Measurements from ENCODE around the gene AARS2. TPM values are rescaled to one million over a fixed set of nuclear protein-coding genes. Genes with fewer than 3 reads are reported as not detected.

AARS2 gene
- total and polyA plus RNA-seq, 12 donors: 4.7 to 10.9 (median 8.3) TPM

- H3K9me3 ChIP-seq: no peaks in the 10 kb centered on the region
- intact Hi-C loops (cut with DNase I): loop anchor here in 4 of 10 donors (2.0 to 10.0 kb wide), 4 partner anchors 36 to 162 kb away; no protein-coding TSS in a partner anchor
- peak within 1 kb of the TSS; percentile 80 to 100 (median 98) for H3K4me3 ChIP-seq
- ATAC-seq (peak; percentile 66 to 89 (median 76)), DNase-seq (peak; percentile 68 to 70)
- TF ChIP-seq, protein P1, sequence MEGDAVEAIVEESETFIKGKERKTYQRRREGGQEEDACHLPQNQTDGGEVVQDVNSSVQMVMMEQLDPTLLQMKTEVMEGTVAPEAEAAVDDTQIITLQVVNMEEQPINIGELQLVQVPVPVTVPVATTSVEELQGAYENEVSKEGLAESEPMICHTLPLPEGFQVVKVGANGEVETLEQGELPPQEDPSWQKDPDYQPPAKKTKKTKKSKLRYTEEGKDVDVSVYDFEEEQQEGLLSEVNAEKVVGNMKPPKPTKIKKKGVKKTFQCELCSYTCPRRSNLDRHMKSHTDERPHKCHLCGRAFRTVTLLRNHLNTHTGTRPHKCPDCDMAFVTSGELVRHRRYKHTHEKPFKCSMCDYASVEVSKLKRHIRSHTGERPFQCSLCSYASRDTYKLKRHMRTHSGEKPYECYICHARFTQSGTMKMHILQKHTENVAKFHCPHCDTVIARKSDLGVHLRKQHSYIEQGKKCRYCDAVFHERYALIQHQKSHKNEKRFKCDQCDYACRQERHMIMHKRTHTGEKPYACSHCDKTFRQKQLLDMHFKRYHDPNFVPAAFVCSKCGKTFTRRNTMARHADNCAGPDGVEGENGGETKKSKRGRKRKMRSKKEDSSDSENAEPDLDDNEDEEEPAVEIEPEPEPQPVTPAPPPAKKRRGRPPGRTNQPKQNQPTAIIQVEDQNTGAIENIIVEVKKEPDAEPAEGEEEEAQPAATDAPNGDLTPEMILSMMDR (IDR thresholded peaks at IDR 0.05): peak; percentile 55 to 94 (median 80)
- no peaks in the 10 kb centered on the region for H3K27me3 ChIP-seq
- peaks cover 0 to 75% (median 30%) of the 10 kb centered on the region in 9 donors for H3K36me3 ChIP-seq
- peak within 1 kb of the TSS; percentile 87 to 98 (median 96) for H3K27ac ChIP-seq
- WGBS, 2 donors: 0 to 1% methylated on average over 63 to 80 of the region's 80 CpGs
- peaks cover 11 to 58% (median 22%) of the 10 kb centered on the region in 9 donors for H3K4me1 ChIP-seq
These were observed 56.0 kb downstream of the AARS2 start, which contains the start of gene SLC35B2 for GRCh38 chr6:44257025-44257752. Gene SLC35B2 (minus strand): TSS chr6:44257528. CDS start chr6:44257410, 118 bp downstream.

DNA sequence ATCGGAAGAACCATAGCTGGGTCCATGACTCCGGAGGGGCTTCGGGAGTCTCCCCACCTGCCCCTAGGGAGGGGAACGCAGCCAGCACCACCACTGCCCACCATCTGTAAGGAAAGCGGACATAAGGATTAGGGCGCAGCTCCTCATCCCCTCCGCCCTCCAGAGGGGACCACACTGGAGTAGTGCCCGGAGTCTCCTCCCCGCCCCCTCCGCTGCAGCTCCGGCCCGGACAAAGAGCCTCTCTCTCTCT lies 56.4 kb downstream of the AARS2 start:
- H3K36me3 ChIP-seq: peaks cover 0 to 75% (median 35%) of the 10 kb centered on the region in 9 donors
- DNase-seq (no peak), ATAC-seq (peak in 1 of 8 donors; percentile 68)
- H3K9me3 ChIP-seq: no peaks in the 10 kb centered on the region
- intact Hi-C loops (cut with DNase I): loop anchor here in 4 of 10 donors (1.0 to 10.0 kb wide), 5 partner anchors 22 to 162 kb away; no protein-coding TSS in a partner anchor
- WGBS, 2 donors: 2% methylated on average over 10 to 12 of the region's 12 CpGs
- H3K27ac ChIP-seq: peak overlapping the region; percentile 87 to 98 (median 96)
- TF ChIP-seq, protein P1 (IDR thresholded peaks at IDR 0.05): no peak
- H3K4me1 ChIP-seq: peaks cover 12 to 58% (median 22%) of the 10 kb centered on the region in 9 donors
- H3K27me3 ChIP-seq: no peaks in the 10 kb centered on the region
- H3K4me3 ChIP-seq: peak overlapping the region; percentile 80 to 100 (median 98)

DNA sequence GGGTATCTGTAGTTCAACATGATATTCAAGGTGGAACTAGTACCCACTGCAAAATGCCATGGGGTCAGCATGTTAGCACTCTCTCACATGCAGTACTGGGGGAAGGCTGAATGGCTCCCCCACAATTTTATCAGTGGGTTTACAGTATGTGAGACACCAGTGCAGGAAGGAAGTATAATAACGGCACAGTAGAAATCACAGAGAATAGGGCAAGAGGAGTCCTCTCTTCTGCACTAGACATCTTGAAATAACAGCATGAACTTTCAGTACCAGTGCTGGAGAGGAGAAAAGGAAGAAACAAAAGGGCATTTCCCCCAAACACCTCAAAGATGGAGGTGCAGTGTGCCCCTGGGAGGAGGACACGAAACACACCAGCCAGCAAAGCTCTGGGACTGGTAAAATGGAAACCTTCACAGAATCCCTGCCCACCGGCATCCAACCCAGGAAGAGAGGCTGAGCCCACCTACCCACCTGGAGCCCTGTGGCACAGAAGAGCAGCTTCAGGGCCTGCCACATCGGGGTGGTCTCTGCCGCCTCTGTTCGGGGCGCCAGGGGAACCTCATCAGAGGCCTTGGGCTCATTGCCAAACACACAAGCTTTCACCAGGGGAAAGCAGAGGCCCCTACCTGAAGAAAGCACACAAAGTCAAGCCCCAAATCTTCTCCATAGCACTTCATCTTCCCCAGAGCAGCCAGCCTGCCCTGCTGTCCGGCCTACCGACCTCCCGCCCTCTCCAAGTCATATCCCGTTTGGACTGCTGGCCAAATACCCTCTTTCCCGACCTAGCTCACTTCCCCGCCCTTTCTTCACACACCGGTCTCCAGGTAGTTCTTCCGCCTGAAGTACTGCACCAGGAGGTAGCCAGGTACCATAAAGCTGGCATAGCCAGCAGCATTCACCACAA lies 57.0 kb downstream of the AARS2 start:
- TF ChIP-seq, protein P1 (IDR thresholded peaks at IDR 0.05): no peak
- Histone ChIP-seq H3K9me3 (no peaks in the 10 kb centered on the region), H3K27ac (peak overlapping the region; percentile 87 to 98 (median 96)), H3K4me1 (peaks cover 12 to 61% (median 24%) of the 10 kb centered on the region in 9 donors), H3K27me3 (no peaks in the 10 kb centered on the region), H3K36me3 (peaks cover 3 to 75% (median 41%) of the 10 kb centered on the region in 9 donors), H3K4me3 (peak overlapping the region; percentile 80 to 100 (median 98))
- WGBS, 2 donors: 32% methylated on average over 15 of the region's 15 CpGs
- intact Hi-C loops (cut with DNase I): loop anchor here in 4 of 10 donors (1.0 to 10.0 kb wide), 5 partner anchors 22 to 161 kb away; no protein-coding TSS in a partner anchor
- ATAC-seq (peak in 6 of 8 donors; percentile 1 to 9 (median 4)), DNase-seq (no peak)

All from heart right ventricle (tissue), 16 donors.